IPS DF 6.9 (cell line): ENCODE measurements around the gene SLC17A2.
"Not testable (repeated sequence)": the region's sequence is repeated elsewhere in the genome, so short reads cannot be mapped to it uniquely, and the experiment has no call there.

ENCODE experiments used
- DNase-seq: peaks from one replicate; pipeline ENCODE4 v3.0.0-alpha.2; 2013; ENCODE audit warnings: low read depth, low spot score
- H3K27ac ChIP-seq: one replicate; pipeline ENCODE4 v1.5.1; 2013; ENCODE audit warnings: low read length, control low read depth
- H3K27me3 ChIP-seq: 2 replicates; pipeline ENCODE4 v1.6.1; 2013; ENCODE audit warnings: mild to moderate bottlenecking, low read length; ENCODE audit not compliant: control insufficient read depth, insufficient read depth
- H3K36me3 ChIP-seq: 2 replicates; pipeline ENCODE4 v1.6.1; 2013; ENCODE audit warnings: low read length; ENCODE audit not compliant: control insufficient read depth, insufficient read depth
- H3K4me1 ChIP-seq: 2 replicates; pipeline ENCODE4 v1.6.1; 2013; ENCODE audit warnings: low read length; ENCODE audit not compliant: control insufficient read depth, insufficient read depth
- H3K4me3 ChIP-seq: 2 replicates; pipeline ENCODE4 v1.5.1; 2013; ENCODE audit warnings: mild to moderate bottlenecking, low read length
- H3K9me3 ChIP-seq: 2 replicates; pipeline ENCODE4 v1.6.1; 2013; ENCODE audit warnings: low read length, inconsistent platforms; ENCODE audit not compliant: control insufficient read depth, insufficient read depth
- WGBS: extraction: QIAGEN DNeasy Blood & Tissue Kit; methylation state at CpG from one replicate; pipeline ENCODE4 v1.1.7; 2013; ENCODE audit warnings: mixed read lengths, missing lambda C conversion rate; ENCODE audit not compliant: insufficient read length, insufficient coverage; 5-methylcytosine and 5-hydroxymethylcytosine counted together

SLC17A2 gene

DNA sequence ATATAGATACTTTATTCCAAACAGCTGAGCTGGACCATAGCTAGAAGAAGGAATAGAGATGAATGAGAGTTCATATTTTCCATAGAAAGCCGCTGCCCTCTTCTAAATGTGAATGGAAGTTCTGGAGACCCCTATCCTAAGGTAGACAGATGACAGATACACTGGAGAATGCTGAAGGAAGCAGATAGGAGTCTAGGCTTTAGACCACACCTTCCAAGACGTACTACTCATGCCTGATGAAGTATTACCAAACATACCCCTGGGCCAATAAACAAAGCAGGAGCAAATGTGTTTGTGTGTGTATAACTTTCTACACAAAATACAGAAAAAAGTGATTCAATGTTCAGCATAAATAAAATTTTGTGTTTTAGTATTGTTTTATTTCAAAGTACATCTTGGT, 9.1 kb upstream of the SLC17A2 start:
- Histone ChIP-seq H3K9me3 (no peaks in the 10 kb centered on the region), H3K27me3 (no peaks in the 10 kb centered on the region), H3K36me3 (no peaks in the 10 kb centered on the region), H3K27ac (no peak overlapping the region), H3K4me1 (no peaks in the 10 kb centered on the region), H3K4me3 (no peak overlapping the region)
- no peak for DNase-seq
- WGBS = no CpG with 5 or more reads among the region's 2 CpGs

- Histone ChIP-seq H3K36me3 (no peaks in the 10 kb centered on the region), H3K27ac (no peak overlapping the region), H3K9me3 (no peaks in the 10 kb centered on the region), H3K4me1 (no peaks in the 10 kb centered on the region), H3K27me3 (no peaks in the 10 kb centered on the region), H3K4me3 (no peak overlapping the region)
- WGBS = no CpG with 5 or more reads among the region's 5 CpGs
- DNase-seq = no peak
Observed at GRCh38 chr6:25935953-25936352, 5.5 kb upstream of the SLC17A2 start.

DNA sequence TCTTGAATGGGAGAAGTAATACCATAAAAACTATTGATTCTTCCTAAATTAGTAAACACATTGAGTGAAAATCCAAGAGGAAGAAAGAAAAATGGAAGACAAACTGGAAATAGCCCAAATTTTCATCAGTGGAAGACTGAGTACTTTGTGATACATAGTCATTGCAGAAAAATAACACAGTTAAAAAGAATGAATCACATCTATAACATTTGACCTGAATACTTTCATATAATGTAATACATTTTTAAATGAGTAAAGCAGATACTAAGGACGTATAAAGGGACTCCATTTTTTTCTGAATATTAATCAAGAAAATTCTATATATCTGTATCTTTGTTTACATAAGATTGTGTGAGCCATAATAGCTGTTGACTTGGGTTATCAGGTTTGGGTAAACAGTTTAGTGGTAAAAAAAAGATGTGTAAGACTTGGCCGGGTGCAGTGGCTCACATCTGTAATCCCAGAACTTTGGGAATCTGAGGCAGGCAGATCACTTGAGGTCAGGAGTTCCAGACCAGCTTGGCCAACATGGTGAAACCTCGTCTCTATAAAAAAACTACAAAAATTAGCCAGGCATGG, 4.3 kb upstream of the SLC17A2 start:
- DNase-seq = no peak
- no CpG with 5 or more reads among the region's 3 CpGs for WGBS
- no peaks in the 10 kb centered on the region for H3K4me1 ChIP-seq
- H3K4me3 ChIP-seq = no peak overlapping the region
- no peaks in the 10 kb centered on the region for H3K27me3 ChIP-seq
- no peak overlapping the region for H3K27ac ChIP-seq
- H3K36me3 ChIP-seq = no peaks in the 10 kb centered on the region
- H3K9me3 ChIP-seq = no peaks in the 10 kb centered on the region

DNA sequence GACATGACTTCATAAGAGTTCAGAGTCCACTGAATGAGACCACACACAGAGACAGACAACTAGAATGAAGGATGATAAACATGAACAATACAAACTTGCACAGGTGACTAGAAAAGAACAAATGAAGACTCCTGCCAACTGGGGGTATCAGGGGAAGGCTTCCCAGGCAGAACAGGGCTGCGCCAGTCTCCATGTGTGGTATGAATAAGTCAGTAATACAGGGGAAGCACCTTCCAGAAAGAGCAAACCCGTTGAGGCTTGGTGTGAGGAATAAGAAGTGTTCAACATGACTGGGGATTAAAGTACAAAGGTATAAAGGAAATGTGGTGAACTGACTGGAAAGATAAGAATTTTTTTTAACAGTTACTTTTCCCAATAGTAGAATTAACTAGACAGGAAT, 3.7 kb upstream of the SLC17A2 start:
- Histone ChIP-seq H3K4me1 (no peaks in the 10 kb centered on the region), H3K36me3 (no peaks in the 10 kb centered on the region), H3K4me3 (no peak overlapping the region), H3K27ac (no peak overlapping the region), H3K27me3 (no peaks in the 10 kb centered on the region), H3K9me3 (no peaks in the 10 kb centered on the region)
- WGBS = no CpG with 5 or more reads among the region's 2 CpGs
- no peak for DNase-seq

GRCh38 chr6:25931411-25931709, 869 bp upstream of the SLC17A2 start:
- no peak for DNase-seq
- WGBS = no CpG with 5 or more reads among the region's 1 CpG
- Histone ChIP-seq H3K4me1 (no peaks in the 10 kb centered on the region), H3K36me3 (no peaks in the 10 kb centered on the region), H3K9me3 (no peaks in the 10 kb centered on the region), H3K27ac (no peak overlapping the region), H3K4me3 (no peak overlapping the region), H3K27me3 (no peaks in the 10 kb centered on the region)

DNA sequence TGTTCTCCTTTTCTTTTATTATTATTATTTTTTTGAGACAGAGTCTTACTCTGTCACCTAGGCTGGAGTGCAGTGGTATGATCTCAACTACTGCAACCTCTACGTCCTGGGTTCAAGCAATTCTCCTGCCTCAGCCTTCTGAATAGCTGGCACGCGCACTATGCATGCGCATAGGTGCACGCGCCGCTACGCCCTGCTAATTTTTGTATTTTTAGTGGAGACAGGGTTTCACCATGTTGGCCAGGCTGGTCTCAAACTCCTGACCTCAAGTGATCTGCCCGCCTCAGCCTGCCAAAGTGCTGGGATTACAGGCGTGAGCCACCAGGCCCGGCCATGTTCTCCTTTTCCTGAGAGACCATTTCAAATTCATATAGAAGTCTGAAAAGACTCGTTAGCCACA, 706 bp downstream of the SLC17A2 start:
- not testable (repeated sequence) for H3K4me1 ChIP-seq, H3K36me3 ChIP-seq, DNase-seq, H3K27ac ChIP-seq, H3K4me3 ChIP-seq, H3K27me3 ChIP-seq, H3K9me3 ChIP-seq
- WGBS = no CpG with 5 or more reads among the region's 12 CpGs

DNA sequence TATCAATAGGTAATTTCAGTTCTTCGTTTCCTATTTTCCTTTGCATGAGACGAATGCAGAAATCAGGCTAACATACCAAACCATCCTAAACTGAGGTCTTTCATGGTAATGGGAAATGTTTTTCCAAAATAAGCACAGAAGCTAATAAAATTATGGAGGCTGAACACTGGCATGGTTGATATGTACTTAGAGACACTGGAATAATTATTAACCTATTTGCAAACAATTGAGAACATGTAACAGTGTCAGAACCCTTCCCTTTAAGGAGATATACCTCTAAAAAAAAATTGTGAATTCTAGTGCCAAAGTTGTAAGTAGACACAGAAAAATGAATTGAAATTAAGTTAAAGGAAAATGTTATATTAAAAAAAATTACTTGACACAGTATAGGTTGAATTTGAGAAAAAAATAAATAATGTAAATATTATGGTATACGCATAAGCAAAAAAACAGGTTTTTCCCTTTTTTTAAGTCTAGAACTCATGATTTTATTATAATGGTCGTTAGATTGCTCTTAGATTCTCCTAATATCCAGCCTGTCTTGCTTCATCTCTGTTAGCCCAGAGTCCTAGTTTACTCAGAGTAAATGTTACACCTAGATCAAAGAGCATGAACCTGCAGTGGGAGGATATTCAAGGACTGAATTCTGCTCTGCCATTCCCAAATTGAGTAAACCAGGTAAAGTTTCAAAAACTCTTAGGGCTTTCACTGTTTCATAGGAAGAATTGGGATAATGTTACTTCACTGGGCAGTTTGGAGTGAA, 1.7 kb downstream of the SLC17A2 start:
- no CpG with 5 or more reads among the region's 4 CpGs for WGBS

DNA sequence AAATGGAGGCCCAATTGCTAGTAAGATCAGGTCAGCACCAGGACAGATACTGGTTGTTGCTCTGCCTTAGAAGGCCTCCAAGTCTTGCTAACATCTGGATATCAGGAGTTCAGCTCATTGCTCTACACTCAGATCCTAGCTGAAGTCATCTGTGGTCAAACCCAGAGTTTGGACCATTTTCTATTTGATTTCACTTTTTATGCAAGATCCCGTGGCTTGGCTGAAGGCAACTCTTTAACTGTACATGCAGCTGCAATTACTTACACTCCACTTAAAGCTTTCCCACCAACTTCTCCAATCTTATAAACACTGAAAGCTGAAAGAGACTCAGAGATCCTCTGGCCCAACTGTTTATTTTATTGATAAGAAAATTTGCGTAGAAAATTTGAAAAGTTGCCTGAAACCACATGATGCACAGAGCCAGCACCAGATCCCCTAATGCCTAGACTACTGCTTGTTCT, 2.7 kb downstream of the SLC17A2 start:
- Histone ChIP-seq H3K27ac (no peak overlapping the region), H3K27me3 (no peaks in the 10 kb centered on the region), H3K4me1 (no peaks in the 10 kb centered on the region), H3K4me3 (no peak overlapping the region), H3K36me3 (no peaks in the 10 kb centered on the region), H3K9me3 (no peaks in the 10 kb centered on the region)
- WGBS = no CpG with 5 or more reads among the region's 2 CpGs
- DNase-seq = no peak

More for the DNA sequence above, 1.7 kb downstream of the SLC17A2 start:
- Histone ChIP-seq H3K9me3 (no peaks in the 10 kb centered on the region), H3K27ac (no peak overlapping the region), H3K36me3 (no peaks in the 10 kb centered on the region), H3K27me3 (no peaks in the 10 kb centered on the region), H3K4me1 (no peaks in the 10 kb centered on the region), H3K4me3 (no peak overlapping the region)
- no peak for DNase-seq

- H3K9me3 ChIP-seq = no peaks in the 10 kb centered on the region
- H3K4me1 ChIP-seq = no peaks in the 10 kb centered on the region
- no peak overlapping the region for H3K4me3 ChIP-seq
- H3K36me3 ChIP-seq = no peaks in the 10 kb centered on the region
- no peak overlapping the region for H3K27ac ChIP-seq
- DNase-seq = no peak
- H3K27me3 ChIP-seq = no peaks in the 10 kb centered on the region
- WGBS = no CpG with 5 or more reads among the region's 2 CpGs
Observed at GRCh38 chr6:25927178-25927577, 3.3 kb downstream of the SLC17A2 start.

DNA sequence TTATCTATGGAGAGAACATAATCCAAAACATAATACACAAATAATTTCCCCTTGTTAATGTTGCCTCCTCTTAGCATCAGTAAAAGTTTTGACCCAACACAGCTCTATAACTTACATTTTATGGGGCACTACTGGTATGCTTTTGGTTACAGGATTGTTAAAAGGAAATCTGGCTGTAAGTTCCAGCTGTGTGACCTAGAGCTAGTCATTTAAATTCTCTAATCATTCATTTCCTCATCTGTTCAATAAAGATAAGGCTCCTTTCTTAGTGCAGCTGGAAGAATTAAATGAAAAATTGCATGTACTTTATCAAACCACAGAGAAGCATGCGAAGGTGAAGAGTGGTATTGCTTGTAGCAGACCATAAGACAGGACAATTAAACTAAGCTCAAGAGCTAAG, 4.6 kb downstream of the SLC17A2 start:
- Histone ChIP-seq H3K4me3 (no peak overlapping the region), H3K4me1 (no peaks in the 10 kb centered on the region), H3K27ac (no peak overlapping the region), H3K9me3 (no peaks in the 10 kb centered on the region), H3K27me3 (no peaks in the 10 kb centered on the region), H3K36me3 (no peaks in the 10 kb centered on the region)
- no CpG with 5 or more reads among the region's 1 CpG for WGBS
- no peak for DNase-seq

- Histone ChIP-seq H3K9me3 (no peaks in the 10 kb centered on the region), H3K36me3 (no peaks in the 10 kb centered on the region), H3K4me1 (no peaks in the 10 kb centered on the region), H3K27ac (no peak overlapping the region), H3K4me3 (no peak overlapping the region), H3K27me3 (no peaks in the 10 kb centered on the region)
- DNase-seq = no peak
- no CpG with 5 or more reads among the region's 2 CpGs for WGBS
Observed at GRCh38 chr6:25922301-25922700, 8.2 kb downstream of the SLC17A2 start.
